SW 1271 (cell line): ENCODE data around the gene CYP2W1.

ENCODE experiments used
- DNase-seq, 2 experiments: peaks; one replicate each; lab custom pipeline; 2025; lab: John Stamatoyannopoulos, UW

Gene CYP2W1

DNA sequence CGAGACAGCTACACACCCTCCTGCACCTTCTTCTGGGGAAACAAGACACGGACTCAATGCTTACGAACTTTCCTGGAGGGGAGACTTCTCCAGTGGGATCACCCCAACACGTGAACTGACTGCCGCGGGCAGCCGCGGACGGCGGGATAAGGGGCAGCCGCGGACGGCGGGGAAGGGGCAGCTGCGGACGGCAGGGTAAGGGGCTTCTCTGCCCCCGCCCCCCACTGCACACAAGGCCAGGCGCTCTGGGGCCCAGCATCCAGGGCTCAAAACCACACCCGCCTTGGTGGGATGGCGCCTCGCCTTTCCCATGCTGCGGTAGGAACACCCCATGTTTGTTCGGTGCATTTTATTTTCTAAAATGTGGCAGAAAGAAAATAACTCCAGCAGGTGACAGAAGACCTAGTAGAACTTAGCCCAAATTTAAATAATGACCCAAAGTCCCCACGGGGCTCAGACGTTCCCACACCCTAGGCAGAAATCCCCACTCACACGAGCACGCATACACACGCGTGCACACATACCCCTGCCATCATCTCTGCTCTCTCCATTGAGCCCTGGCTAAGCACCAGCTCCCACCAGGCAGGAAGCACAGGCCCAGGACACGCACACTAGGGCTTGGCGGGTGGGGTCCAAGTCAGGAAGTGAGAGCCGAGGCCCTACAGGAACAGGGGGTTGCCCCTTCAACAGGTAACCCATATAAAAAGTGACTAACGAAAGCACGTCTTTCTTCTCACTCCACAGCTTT, 34.8 kb downstream of the CYP2W1 start:
- no peak for DNase-seq

DNA sequence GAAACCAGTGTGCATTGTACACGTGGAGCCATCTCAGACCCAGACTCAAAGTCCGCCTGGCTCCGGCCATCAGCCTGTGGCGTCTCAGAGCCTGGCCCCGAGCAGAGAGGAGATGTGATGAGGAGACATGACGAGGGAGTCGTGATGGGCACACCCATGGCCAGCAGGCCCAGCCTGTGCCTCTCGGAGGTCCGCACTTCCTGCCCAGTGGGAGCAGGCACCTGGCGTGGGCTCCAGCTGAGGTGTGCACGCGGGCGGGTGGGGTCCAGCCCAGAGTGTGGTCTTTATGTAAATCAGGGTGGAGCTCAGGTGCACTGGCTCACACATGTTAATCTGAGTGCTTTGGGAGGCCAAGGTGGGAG, 35.3 kb downstream of the CYP2W1 start:
- DNase-seq, result no peak

DNA sequence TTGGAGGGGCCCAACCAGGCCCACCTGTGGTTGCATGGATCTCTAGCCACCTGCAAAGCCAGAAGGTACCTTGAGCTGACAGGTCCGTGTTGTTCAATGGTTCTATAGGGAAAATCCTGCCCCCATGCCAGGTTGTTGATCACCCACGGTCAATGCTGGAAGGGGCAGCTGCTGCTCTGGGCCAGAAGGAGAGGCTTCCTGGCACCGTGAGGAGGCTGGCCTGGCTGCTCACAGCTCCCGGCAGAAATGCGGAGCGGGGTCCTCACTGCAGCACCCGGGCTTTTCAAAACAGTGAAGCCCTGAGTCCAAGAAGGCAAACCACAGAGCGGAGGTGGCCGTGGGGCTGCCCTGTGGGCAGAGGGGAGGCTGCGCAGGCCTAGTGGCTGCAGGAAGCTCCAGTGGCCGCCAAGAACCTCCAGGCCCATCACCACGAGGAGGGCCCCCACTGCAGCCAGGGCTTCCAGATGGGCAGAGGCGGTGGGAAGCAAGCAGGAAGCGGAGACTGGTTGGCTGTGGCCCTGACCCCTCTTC, 36.3 kb downstream of the CYP2W1 start:
- DNase-seq, result no peak

DNA sequence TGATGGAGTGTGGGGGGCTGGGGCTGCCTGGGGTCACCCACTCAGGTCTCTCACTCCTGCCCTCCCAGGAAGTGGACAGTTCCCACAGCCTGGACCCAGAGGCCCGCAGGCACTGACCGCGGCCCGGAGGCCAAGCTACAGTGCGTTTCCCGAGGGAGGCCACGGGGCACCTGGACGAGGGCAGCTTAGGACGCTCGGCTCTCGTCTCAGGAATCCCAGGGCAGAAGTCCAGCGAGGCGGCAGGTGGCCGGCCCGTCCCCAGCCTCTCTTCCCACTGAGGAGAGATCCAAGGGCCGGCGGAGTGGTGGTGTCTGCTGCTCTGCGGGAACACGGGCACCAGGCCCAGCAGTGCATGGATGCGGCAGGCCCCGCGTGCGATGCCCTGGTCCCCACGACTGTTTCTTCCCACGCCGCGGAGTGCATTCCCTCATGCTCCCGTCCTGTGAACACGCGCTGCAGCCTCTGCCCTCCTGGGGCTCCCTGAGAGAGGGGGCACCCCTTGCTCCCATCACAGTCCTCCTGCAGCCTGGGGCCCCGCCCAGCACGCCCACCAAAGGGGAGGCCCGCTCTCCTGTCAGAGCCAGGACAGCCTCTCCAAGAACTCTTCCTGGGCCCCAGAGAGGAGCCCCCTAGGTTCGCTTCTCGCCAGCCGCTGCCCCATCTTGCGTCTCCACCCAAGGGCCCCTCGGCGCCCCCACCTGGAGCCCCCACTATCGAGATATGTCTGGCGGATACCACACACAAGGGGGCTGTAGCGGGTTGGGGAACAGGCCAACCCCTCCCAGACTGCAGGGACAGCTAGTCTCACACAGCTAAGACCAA, 37.0 kb downstream of the CYP2W1 start:
- DNase-seq, result no peak

DNA sequence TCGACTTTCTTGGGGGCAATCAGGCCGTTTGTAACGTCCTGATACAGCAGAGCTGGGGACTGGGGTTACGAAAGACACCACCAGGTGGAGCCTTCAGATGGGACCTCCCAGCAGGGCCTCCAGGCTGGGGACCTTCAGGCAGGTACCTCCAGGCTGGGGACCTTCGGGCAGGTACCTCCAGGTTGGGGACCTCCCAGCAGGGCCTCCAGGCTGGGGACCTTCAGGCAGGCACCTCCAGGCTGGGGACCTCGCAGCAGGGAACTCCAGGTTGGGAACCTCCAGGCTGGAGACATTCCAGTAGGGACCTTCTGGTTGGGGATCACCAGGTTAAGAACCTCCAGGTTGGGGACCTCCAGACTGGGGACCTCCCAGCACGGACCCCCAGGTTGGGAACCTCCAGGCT, 37.9 kb downstream of the CYP2W1 start:
- DNase-seq, result no peak

DNA sequence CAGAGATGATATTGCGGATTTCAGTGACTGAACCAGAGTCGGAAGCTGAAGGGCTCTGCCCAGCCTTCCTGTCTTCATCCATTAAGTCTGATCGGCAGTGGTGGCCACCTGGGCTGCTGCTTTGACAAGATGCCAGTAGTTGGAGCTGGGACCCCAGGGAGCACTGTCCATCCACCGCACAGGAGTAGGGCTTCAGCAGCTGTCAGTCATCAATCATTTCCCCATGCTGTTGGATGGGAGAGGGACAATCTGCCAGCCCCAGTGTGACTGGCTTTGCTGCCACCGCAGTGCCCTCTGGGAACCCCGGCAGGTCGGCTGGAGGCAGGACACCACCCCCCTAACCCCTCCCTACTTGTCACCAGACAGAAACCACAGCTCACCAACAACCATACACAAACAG, 38.4 kb downstream of the CYP2W1 start:
- DNase-seq, result no peak

DNA sequence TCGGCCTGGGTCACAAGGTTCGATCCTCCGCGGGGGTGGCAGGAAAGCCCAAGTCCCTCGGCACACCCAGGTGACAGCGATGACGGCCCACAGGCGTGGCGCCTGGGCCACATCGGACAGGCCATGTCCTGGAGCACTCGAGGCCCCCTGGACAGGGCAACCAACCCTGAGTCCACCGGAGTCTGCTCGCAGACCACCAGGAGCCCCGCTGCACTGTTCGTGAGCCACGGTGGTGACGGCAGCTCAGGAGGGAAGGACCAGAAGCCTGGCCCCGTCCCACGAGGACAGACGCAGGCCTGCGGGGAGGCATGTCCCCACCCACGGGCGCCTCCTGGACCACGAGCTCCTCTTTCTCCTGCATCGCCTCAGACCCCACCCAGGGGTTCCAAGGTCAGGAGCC, 39.0 kb downstream of the CYP2W1 start:
- no peak for DNase-seq

DNA sequence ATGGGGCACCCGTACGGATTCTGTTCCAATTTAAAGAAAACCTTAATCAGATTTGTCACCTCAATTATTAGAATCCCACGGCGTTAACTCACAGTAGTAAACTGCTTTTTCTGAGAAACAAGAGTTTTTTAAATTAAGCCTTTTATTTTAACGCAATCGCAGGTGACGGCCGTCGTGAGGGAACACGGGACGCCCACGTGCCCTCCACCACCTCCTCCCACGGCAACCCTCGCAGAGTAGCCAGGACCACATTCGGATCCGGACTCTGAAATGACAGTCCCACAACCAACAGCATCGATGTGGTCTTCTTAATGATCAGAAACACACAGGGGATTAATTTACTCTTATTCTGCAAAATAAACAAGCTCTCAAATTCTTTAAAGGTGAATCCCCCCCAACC, 39.4 kb downstream of the CYP2W1 start:
- DNase-seq, result no peak

DNA sequence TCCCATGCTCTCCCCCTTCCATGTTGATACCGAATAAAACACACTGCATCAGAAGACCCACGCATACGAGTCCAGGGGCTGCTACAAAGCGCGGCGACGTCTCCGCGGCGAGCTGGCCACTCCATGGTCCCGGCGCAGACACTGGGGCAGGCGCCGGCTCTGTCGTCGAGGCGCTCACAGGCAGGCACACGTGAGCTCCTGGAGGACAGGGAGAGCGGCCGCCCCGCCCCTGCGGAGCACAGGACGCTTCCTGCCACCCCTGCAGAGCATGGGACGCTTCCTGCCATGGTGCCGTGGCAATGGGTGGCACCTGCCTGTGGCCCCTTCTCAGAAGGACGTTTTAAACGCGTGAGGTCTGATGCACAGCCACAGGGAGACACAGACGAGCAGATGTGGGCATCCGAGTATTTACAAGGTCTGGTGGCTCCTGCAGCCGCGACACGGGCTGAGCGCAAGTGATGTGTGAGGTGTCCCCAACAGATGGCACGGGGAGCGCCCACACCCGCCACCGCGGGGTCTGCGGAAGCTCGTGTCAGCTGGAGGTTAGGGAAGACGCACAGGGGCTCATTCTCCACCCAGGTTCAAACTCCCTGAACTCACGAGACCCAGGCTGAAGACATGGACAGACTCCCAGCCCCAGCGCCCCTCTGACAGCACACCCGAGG, 40.0 kb downstream of the CYP2W1 start:
- DNase-seq, result no peak

DNA sequence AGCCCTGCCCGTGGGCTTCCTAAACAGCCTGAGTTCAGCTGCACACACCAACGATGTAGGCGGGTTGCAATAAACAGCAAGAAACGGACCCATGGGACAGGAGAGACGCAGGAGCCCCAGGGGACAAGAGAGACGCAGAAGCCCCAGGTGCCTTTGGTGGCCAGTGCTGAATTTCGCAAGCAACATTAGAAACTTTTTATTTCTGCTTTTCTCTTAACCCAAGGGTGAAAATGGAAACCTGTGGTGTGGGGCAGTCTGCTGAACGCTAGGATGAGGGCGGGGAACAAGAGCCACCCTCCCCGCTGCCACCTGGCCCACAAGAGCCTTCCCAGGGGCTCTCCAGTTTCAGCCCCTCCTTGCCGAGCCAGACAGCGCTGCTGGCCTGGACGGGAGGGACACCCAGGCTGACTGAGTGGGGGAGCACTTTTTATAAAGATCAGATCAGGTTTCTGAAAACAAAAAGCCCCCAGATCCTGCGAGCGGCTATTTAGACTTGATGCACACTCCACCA, 41.4 kb downstream of the CYP2W1 start:
- no peak for DNase-seq

DNA sequence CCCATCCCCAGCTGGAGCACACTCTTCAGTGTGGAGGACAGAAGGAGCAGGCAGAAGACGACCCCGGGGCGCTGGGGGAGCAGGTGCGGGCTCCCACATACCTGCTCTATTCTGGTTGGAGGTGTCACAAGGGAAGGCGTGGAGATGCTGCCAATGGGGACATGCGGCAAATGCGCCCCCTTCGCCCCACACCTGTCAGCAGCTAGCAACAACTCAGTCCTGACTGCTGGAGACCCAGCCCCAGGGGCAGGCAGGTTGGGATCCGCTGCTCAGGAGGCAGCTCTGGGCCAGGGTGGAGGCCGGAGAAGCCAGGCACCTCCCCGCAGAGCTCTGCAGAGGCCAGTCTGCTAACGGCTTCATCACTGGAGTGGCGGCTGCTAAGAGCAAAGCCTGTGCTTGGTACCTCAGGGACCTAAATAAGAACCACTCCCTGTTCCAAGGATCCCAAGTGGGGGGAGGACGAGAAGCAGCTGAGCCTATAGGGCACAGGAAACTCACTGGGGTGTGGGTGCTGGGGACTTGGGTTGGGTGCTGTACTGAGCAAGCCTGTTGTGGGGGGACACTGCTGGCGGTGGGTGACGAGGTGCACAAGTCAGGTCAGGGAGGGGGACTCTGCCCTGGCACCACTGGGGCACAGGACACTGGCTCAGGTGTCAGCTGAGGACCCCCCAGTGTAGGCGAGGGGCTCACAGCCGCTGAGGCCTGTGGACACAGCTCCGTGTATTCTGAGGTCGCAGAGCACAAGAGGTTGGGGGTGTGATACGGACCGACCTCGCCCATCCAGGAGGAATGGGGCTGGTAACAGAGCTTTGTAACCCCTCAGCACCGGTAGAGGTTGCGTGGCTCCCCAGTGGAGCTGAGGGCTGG, 42.1 kb downstream of the CYP2W1 start:
- DNase-seq, result no peak

DNA sequence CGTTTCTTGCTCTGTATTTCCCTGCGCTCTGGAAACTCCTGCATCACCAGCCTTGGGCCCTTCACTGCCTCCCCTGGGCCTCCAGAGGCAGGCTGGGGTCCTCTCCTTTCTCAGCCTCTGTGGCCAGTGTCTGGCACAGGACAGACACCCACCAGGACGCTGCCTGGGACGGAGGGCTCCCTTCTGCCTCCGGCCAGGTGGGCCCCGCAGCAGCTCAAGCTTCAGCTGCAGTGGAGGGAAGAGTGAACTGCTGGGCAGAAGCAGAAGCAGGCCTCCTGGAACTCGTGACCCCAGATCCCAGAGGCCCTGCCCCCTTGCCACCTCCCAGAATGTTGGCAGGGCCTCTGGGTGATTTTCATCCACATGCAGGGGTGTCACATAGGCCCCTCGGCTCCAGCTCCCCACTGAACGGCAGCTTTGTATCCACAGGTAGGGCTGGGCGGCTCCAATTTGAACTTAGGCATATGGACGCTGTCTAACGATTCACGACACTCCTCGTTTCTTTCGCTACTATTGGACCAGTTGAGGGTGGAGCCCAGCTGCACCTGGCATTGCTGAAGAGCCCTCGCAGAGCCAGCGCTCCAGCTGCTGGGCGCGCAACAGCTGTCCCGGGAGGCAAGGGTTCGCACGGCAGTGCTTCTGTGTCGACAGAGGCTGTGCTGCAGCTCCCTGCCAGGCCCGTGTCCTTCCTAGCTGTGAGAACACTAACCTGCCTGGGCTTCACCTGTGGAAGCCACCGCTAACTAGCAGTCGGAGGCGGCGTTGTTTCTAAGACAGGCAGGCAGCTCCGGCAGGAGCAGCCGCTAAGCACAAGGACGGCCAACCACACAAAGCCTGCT, 43.0 kb downstream of the CYP2W1 start:
- DNase-seq, result no peak

DNA sequence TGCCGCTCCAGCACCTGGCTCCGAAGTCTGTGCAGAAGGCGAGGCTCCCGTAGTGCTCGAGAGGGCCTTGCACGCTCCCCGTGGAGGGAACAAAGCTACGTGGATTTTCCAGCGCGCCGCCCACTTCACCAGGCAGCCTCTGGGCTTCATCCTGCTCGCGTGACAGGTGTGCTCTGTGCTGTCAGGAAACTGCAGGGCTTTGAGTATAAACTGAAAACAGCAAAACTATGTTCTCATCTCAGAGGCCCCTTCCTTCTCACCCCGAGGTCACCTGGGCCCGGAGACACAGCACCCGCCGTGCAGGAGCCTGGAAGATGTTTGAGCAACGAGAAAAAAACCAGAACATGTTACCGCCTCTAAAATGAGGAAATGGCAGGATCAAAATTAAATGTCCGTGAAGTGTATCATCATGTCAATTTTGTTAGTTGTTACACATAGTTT, 43.8 kb downstream of the CYP2W1 start:
- no peak for DNase-seq

DNA sequence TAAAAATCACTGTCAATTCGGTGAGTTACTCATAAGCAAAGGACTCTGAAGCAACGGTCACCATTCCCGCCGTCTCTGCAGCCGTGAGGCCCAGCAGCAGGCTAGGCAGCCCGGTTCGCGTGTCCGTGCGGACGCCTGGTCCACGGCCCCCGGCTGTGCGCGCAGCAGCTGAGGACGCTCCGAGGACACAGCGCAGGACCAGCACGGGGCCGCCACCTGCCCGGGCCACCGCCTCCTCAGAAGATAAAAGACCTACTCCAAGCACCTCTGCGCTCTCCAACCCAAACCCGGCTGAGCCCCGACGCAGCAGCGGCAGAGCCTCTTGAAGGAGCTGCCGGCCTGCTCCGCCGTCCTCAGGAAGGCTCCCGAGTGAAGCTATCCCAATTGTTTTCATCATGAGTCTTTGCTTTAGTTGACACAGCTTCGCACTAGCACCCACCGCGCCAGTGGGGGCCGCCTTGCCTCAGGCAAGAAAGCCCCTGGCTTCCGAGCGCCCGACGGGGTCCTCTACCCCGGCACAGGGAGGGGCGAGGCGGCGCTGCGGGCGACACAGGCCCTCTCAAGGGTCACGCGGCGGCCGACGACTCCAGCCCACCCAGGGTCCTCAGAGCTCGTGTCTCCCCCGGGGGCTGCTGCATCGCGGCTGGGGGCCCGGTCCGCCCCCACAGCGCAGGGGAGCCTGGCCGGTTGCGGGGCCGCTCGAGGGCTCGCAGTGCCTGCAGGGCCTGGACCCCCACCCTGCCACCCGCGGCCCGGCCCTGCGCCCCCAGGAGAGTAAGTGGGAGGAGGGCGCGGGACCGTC, 44.5 kb downstream of the CYP2W1 start:
- no peak for DNase-seq

DNA sequence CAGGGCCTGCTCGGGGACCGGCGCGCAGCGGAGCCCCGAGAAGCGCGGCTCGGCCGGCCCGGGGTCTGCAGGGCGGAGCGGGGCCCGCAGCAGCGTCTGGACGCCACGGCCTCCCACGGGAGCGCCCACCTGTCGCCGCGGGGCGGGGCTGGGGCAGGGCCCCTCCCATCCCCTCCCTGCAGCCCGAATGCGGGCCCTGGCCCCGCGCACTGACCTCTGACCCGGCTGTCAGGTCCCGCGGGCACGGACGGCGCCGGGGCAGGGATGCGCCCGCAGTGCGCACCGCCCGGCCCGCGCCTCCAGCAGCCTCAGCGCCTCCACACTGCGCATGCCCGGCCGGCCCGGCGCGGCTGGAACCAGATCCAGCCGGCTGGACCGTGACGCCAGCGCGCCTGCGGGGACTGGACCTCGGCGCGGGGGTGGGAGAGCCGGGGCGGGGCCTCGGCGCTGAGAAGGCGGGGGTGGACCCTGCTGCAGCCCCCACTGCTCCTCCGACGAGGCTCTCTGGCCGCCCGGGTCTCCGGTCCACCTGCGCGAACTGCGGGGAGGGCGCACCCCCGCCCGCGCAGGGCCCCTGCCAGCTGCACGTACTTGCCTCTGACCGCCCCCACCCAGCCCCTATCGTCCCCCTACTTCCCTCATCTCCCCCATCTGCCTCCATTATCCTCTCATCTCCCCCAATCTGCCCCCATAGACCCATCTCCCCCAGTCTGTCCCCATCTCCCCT, 45.2 kb downstream of the CYP2W1 start:
- DNase-seq, result peak in 1 of 2 experiments; percentile 83

DNA sequence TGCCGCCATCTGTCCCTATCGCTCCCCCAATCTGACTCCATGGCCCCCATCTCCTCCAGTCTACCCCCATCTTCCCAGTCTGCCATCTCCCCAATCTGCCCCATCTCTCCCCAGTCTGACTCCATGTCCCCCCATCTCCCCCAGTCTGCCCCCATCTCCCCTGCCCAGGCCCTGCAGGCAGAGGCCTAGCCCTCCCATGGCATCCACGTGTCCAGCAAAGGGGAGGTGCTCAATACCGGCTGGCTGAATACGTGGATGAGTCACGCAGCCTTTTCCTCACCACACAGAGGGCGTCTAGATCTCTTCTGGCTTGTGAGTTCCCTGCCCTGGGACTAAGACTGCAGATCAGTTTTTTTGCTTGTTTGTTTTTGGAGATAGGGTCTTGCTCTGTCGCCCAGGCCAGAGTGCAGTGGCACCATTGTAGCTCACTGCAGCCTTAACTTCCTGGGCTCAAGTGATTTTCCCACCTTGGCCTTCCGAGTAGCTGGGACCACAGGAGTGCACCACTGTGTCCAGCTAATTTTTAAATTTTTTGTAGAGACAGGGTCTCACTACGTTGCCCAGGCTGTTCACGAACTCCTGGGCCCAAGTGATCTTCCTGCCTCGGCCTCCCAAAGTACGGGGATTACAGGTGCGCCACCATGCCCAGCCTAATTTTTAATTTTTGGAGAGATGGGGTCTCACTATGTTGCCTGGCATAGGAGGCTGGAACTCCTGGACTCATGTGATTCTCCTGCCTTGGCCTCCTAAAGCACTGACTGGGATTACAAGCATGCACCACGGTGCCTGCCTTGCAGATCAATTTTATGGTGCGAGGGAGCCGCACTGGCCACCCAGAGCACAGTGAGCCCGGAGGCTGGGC, 46.0 kb downstream of the CYP2W1 start:
- DNase-seq, result peak; percentile 80 to 93

DNA sequence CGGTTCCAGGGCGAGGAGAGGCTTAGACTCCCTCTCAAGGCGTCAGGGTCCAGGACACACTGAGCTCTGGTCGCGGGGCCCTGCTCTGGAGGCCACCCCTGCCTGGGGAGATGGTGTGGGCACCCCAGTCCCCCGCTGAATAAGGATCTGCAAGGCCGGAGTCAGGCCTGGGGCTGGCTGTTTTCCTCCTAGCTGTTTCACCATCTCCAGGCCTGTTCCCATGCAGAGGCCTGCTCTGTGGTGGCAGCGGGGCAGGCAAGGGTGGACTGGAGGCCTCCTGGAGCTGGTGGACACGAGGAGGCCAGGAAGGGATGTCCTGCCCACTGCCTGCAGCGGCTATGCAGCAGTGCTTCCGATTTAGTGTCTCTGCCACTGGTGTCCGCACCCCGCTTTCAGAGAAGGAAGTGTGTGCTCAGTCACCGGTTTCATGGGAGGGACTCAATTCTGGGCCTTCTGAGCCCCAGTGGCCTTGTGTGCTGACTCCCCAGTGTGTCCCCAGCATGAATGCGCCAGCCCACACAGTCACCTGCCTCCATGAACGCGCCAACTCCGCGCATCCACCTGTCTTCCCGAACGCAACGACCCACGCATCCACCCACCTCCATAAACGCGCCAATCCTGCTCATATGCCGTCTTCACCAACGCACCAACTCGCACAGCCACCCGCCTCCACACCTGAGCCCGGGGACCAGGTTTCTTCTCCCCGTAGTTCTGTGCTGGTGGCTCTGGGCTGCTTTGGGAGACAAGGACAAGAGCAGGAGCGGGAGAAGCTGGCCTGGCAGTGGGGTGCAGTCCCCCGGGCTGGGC, 46.9 kb downstream of the CYP2W1 start:
- no peak for DNase-seq
